NCI-H1092 treated with DMSO at 0.1 percent for 48 hours (cell line): ENCODE results near the gene JARID2.

Experiments used
- DNase-seq: peaks from one replicate; lab custom pipeline; 2025; lab: John Stamatoyannopoulos, UW

The JARID2 gene

DNA sequence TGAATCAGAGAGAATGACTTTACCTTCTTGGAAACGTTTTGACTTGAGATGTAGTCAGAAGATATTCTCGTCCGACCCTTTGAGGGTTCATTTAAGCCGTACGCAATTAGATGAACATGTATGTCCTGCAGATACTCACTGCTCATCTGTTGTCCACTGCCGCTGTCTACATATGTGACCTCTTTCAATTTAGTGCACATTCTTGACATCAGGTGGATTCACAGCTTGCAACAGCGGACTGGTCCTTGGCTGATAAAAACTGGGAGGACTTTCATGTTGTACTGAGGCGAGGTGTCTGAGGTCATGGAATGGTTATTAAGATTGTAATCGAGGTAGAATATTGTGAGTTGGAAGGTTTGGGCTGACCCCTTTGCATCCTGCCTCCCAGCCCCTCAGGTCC, 194.2 kb downstream of the JARID2 start:
- no peak for DNase-seq

DNA sequence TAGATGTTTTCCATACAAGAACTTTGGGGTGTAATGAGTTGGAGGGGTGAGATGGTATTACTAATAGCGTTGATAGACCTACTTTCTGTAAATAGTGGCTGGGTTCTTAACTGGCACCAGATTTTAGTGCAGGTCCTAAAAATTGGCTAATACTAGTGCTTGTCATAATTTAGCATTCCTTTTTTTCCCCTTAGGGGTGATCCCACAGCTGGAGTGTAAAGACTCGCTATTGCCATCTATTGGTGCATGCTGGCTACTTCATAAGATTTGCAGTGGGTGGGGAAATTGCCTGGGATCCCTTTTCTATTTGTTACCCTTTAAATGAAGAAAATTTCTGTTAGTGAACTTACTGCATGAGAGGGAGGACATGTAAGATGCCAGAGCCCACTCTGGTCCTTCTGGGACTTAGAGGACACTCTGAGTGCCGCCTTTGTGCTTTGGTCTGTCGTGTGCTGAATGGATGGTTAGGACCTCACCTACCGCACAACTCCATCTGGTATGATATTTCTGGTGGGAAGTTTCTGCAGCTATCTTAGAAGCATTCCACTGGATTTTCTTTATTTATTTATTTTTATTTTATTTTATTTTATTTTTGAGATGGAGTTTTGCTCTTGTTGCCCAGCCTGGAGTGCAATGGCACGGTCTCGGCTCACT, 195.5 kb downstream of the JARID2 start:
- peak; percentile 3 for DNase-seq

DNA sequence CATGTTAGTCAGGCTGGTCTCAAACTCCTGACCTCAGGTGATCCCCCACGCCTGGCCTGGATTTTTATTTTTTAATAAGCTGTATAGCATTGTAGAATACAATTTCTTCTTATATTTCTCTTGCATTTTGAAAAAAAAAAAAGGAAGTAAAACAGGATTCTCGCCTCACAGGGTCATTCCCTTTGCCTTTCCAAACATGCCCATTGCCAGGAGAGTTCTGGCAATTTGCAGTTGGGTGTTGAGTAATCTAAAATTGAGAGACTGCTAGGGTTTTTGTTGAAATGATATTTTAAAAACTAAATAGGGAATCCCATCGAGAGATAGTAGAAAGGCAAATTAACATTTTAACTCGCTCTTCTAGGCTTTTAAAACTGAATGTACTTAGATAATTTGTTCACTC, 196.1 kb downstream of the JARID2 start:
- DNase-seq: no peak

DNA sequence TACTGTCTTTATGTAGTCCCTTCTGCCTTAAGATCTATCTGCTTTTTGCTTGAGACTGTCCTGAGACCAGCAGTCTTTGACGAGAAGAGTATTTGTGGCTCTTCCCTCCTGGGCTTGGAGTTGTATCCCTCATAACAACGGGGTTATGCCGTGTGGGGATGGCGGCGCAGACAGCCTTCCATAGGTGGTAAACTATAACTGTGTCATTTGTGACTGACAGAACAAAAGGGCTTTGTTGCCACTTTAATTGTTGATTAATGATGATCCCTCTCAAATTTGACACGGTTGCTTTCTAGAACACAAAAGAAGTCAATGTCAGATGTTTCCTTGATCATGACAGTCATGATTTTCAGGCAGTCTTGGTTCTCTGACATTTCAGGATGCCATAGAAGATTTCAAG, 196.6 kb downstream of the JARID2 start:
- no peak for DNase-seq

DNA sequence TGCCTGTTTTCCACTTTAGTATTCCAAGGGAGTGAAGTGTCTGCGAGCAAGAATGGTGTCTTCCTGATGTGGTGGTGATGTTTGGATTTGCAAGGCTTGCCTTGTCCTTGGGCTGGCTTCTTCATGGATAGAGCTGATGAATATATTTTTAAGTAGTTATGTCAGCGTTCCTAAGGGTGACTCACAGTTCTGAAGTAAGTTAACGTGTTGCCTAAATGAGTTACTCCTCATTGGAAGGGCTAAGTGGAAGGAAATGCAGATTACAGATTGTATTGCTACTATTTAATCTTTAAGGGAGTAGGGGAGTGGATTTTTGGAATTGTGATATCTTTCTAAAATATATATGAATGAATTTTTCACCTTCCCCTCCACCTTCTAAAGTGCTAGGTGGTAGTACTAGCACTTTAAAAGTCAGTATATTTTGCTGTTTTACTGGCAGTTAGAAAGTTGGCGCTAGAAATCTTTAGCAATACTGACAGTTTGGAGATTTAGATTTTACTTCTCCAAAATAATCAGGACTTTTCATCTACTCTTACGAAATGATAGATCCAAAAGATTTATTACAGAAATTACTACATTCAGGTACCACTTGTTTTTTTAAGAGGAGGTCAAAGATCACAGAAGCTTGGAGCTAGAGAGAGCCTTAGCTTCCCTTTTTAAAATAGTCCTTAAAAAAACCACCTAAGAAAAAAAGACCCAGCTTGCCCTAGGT, 197.4 kb downstream of the JARID2 start:
- no peak for DNase-seq

DNA sequence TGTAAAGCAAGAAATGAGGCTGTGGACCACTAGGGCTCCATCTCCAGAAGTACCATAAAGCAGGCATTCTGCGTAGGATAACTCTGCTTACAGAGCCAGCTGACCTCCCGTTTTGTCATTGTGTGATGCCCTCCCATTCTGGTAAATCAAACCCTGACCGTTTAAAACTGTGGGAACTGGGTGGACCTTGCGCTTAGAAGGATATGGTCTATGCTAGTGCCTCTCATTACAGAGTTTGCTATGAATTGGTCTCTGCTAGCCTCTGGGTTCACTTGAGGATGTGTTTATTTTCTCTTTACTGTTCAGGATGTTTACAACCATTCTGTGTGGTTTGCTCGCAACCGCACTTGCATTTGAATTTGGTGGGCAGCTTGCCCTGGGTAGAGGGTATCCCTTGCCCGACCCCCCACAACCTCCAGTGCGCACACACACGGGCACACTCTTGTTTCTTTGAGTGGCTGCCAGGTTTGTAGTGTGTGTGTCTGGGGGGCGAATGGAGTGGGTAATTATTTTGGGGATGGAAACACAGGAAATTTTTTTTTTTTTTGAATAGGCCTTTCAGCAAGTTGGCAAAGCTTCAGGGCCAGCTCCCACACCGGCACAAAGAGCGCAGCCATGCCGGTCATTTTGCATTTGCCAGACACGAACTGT, 198.3 kb downstream of the JARID2 start:
- DNase-seq: peak; percentile 65

DNA sequence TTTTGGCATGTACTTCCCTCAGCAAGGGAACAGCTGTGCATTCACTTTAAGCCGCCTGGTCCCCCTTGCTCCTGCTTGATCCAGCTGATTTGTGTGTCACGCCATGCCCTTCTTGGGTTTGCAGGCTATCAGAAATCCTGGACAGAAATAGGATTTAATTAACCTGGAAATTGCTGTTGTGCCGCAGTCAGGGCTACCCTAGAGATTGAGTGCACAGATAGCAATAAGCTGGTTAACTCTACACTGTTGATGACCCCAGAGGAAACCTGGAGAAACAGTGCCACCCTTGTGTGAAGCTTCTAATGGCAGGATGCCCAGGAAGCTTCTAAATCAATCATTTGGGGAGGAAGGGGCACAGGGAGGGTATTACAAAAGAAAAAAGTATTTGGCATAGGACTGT, 199.0 kb downstream of the JARID2 start:
- peak; percentile 66 for DNase-seq

DNA sequence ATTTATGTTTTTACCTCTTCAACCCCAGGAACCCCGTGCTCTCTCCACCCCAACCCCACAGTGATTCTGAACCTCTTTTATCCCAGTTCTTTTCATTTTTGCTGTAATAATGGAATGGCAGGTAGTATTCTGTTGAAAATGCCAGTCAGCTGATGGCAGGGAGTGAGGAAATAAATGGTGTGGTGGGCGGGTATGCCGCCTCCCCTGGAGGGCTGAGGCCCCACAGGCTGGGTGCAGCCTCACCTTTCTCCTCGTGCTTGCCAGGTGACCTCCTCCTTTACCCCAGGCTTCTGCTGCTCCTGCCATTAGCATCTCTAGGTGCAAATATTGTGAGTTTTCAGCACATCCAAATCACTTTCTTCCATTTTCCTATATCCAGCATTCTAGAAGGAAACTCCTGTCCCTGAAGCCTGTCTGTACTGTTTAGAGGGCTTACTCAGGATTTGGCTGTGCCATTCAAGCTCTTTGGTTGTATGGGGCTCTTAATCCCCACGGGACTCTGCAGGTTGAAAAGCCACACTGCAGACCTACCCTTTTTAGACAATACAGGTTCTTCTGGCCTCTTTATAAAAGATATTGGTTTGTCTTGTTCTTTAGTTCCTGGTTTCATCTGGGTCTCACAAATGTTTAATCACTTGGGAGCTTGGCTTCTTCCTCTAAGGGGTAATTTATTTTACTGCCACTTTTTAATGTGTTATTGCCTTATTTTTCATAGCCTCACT, 201.8 kb downstream of the JARID2 start:
- no peak for DNase-seq

DNA sequence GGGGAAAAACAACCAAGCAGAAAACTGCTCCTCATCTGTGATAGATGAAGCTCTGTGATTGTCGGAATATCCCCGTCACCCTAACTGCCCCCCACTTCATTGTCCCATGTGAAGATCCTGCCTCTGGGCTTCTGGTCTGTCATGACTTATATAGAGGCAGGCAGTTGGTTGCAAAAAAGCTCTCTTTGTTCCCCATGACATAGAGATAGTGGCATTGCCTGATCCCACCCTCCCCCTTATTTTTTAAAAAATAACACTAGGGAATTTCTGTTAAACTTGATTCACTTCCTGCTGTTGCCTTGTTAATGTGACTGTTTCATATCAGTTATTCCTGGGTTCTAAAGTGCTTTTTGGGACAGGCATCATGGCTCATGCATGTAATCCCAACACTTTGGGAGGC, 203.1 kb downstream of the JARID2 start:
- DNase-seq: no peak

- no peak for DNase-seq
Observed at GRCh38 chr6:15451738-15452137, 205.9 kb downstream of the JARID2 start.

DNA sequence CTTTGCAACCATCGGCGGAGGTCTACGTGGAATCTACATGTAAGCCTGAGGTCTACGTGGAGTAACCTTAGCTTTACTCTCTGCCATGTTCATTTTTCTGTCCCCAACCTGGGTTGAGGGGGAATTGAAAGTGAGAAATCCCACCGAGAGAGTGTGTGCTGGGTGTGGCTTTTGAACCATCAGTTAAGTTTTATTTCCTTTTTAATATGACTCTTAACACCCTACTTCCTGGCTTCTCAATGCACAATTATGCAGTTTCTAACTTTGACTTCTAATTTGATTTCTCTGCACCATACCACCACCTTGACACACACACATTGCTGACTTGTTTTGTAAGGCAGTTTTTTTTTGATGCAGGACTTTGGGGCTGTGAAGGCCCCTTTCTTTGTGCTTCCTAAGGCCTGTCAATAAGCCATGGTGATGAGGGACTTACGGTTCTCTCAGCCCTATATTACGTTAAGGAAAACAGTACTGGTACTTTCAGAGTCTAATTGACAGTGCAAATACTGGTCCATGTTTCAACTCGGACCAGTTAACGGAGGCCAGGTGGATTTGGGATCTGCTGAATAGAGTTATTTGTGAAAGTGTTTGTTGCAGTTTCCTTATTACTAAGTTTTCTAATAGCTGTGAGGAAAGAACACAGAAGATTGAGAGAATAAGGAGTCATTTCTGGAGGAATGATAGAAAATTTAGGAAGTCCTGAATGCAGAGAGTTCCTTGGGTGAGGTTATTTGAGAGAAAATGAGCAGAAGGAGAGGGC, 206.5 kb downstream of the JARID2 start:
- no peak for DNase-seq

DNA sequence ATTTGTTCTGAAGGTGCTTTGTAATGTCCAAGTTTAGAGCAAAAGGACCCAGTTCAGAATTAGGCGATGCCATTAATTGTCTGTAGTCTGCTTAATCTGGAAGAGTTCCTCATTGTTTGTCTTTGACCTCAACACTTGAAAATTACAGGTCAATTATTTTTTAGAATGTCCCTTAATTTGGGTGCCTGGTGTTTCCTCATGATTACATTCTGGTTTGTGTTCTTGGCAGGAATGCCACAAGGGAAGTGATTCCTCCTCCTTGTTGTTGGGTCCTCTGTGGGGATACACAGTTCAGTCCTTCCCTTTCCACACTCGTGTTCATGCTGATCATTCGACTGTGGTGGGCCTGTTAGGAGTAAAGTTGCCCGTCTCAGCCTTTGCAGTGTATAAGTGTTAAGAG, 207.3 kb downstream of the JARID2 start:
- DNase-seq: no peak

GRCh38 chr6:15453622-15454021, 207.8 kb downstream of the JARID2 start:
- DNase-seq: no peak

- no peak for DNase-seq
Observed at GRCh38 chr6:15456422-15456821, 210.6 kb downstream of the JARID2 start.

DNA sequence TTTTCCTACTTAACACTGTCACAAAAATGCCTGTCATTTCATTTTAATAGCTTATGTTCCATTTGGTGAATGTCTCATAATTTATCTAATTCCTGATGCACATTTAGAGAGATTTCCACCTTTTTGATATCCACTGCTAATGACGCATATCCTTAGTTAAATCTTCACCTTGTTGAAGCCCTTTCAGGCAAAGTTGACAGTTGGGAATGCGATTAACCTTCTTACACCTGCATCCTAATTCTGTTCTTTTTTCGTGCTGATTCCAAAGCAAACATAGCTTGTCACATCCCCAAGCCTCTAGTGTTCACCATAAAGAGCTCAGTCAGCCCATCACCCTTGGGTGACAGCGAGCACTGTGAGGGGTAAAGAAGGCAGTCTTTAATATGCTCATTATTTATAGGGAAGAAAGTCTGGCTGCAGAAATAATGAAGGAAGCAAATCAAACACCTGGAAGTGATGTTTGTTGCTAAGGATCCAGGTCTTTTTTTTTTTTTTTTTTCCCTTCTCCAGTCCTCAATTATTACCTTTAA, 211.3 kb downstream of the JARID2 start:
- no peak for DNase-seq

- peak; percentile 43 for DNase-seq
Observed at GRCh38 chr6:15458021-15458459, 212.2 kb downstream of the JARID2 start.

- DNase-seq: no peak
Observed at GRCh38 chr6:15460110-15460727, 214.3 kb downstream of the JARID2 start.

GRCh38 chr6:15461127-15461944, 215.5 kb downstream of the JARID2 start:
- DNase-seq: no peak

GRCh38 chr6:15462256-15462655, 216.4 kb downstream of the JARID2 start:
- DNase-seq: no peak
